Liver (tissue), 9 donors: ENCODE data around the gene PGA5. TPM values are rescaled to one million over a fixed set of nuclear protein-coding genes. Genes with fewer than 3 reads are reported as not detected.

ENCODE experiments used
- DNase-seq: peaks from one replicate; pipeline ENCODE4 v3.0.0-alpha.2; 2017; ENCODE audit warnings: low spot score
- H3K27ac ChIP-seq, 2 donors: one replicate each; pipeline ENCODE4 v1.7.0; 2013; ENCODE audit warnings: inconsistent platforms in 2 of 2, low read length in 2 of 2, control low read depth in 1 of 2, low read depth in 1 of 2, mild to moderate bottlenecking in 1 of 2
- H3K27me3 ChIP-seq, 4 donors: one replicate each; pipeline versions ENCODE4 v1.6.1 to v1.7.0; 2013; ENCODE audit warnings: low read length in 3 of 4, inconsistent platforms in 1 of 4, mild to moderate bottlenecking in 1 of 4, moderate library complexity in 1 of 4; ENCODE audit not compliant: control insufficient read depth in 4 of 4, insufficient read depth in 4 of 4
- H3K36me3 ChIP-seq, 4 donors: one replicate each; pipeline versions ENCODE4 v1.6.1 to v1.7.0; 2013; ENCODE audit warnings: low read length in 3 of 4, mild to moderate bottlenecking in 3 of 4, low read depth in 1 of 4, moderate library complexity in 1 of 4; ENCODE audit not compliant: control insufficient read depth in 4 of 4, insufficient read depth in 3 of 4
- H3K4me1 ChIP-seq, 4 donors: one replicate each; pipeline versions ENCODE4 v1.6.1 to v1.7.0; 2013; ENCODE audit warnings: low read length in 3 of 4, mild to moderate bottlenecking in 3 of 4, moderate library complexity in 1 of 4; ENCODE audit not compliant: control insufficient read depth in 4 of 4, insufficient read depth in 4 of 4
- H3K4me3 ChIP-seq, 3 donors: one replicate each; pipeline versions ENCODE4 v1.6.1 to v1.7.0; 2013; ENCODE audit warnings: low read length in 3 of 3, control low read depth in 1 of 3, low read depth in 1 of 3, mild to moderate bottlenecking in 1 of 3
- H3K9ac ChIP-seq, 2 donors: one replicate each; pipeline ENCODE4 v1.7.0; 2013; ENCODE audit warnings: low read length in 2 of 2, mild to moderate bottlenecking in 2 of 2, moderate library complexity in 2 of 2, control low read depth in 1 of 2, low read depth in 1 of 2
- H3K9me3 ChIP-seq, 4 donors: one replicate each; pipeline versions ENCODE4 v1.6.1 to v1.7.0; 2013; ENCODE audit warnings: low read length in 3 of 4; ENCODE audit not compliant: control insufficient read depth in 4 of 4
- ATF3 ChIP-seq: IDR thresholded peaks from 2 replicates; pipeline ENCODE4 v1.6.1; 2016; ENCODE audit warnings: antibody characterized with exemption
- EGR1 ChIP-seq, 2 donors: IDR thresholded peaks; 2 replicates each; pipeline ENCODE4 v1.6.1; 2016 to 2018; ENCODE audit warnings: antibody characterized with exemption in 2 of 2, low read depth in 2 of 2
- FOXA1 ChIP-seq: IDR thresholded peaks from 2 replicates; pipeline ENCODE4 v1.6.1; 2016; ENCODE audit warnings: antibody characterized with exemption
- GABPA ChIP-seq, 2 donors: IDR thresholded peaks in 1 of 2; conservative IDR thresholded peaks in 1 of 2; 2 replicates each; pipeline ENCODE4 v1.6.1; 2016; ENCODE audit warnings: antibody characterized with exemption in 2 of 2, mild to moderate bottlenecking in 1 of 2, moderate library complexity in 1 of 2
- HNF4A ChIP-seq, 2 donors: conservative IDR thresholded peaks; 2 replicates each; pipeline ENCODE4 v1.6.1; 2016; ENCODE audit warnings: antibody characterized with exemption in 2 of 2, mild to moderate bottlenecking in 2 of 2
- HNF4G ChIP-seq: IDR thresholded peaks from 2 replicates; pipeline ENCODE4 v1.6.1; 2016; ENCODE audit warnings: antibody characterized with exemption
- MAX ChIP-seq: IDR thresholded peaks from 2 replicates; pipeline ENCODE4 v1.6.1; 2016; ENCODE audit warnings: antibody characterized with exemption
- RAD21 ChIP-seq, 2 donors: IDR thresholded peaks; 2 replicates each; pipeline ENCODE4 v1.6.1; 2016; ENCODE audit warnings: antibody characterized with exemption in 2 of 2, mild to moderate bottlenecking in 2 of 2
- REST ChIP-seq: IDR thresholded peaks from 2 replicates; pipeline ENCODE4 v1.6.1; 2016; ENCODE audit warnings: antibody characterized with exemption, mild to moderate bottlenecking
- SP1 ChIP-seq: IDR thresholded peaks from 2 replicates; pipeline ENCODE4 v1.6.1; 2018; ENCODE audit warnings: antibody characterized with exemption, mild to moderate bottlenecking
- YY1 ChIP-seq: IDR thresholded peaks from 2 replicates; pipeline ENCODE4 v1.6.1; 2016; ENCODE audit warnings: antibody characterized with exemption, mild to moderate bottlenecking
- ZBTB33 ChIP-seq: IDR thresholded peaks from 2 replicates; pipeline ENCODE4 v1.6.1; 2016; ENCODE audit warnings: antibody characterized with exemption
- WGBS: extraction: QIAGEN DNeasy Blood & Tissue Kit; methylation state at CpG from one replicate; pipeline ENCODE4 v1.1.7; 2013; 5-methylcytosine and 5-hydroxymethylcytosine counted together
- polyA plus RNA-seq, 2 donors: library from polyadenylated mRNA; stranded (reverse) in 1 of 2; unstranded in 1 of 2; fragments of 200-250 nt in 1 of 2; fragments of >200 nt in 1 of 2; fragmentation: Nextera tagmentation in 1 of 2; extraction: Ambion mirVana in 1 of 2; gene quantifications; one replicate each; pipeline versions ENCODE4 v1.2.1 to v1.2.3, GENCODE V29; 2013 to 2015
- total RNA-seq, 2 donors: library from RNA; depleted of rRNA; stranded (reverse); fragments of >200 nt; gene quantifications; one replicate each; pipeline ENCODE4 v1.2.3, GENCODE V29; 2014
- donor health status: healthy.
- donor health status: healthy.
- donor health status: healthy.
- donor health status: healthy.
- donor health status: healthy.

Gene PGA5
- total and polyA plus RNA-seq, 4 donors, result 0.31 to 1.7 (median 0.40) TPM; not detected in 1

GRCh38 chr11:61275191-61275590 lies 34.2 kb downstream of the PGA5 start:
- no peaks in the 10 kb centered on the region for H3K9me3 ChIP-seq
- H3K27me3 ChIP-seq, result no peaks in the 10 kb centered on the region
- no peaks in the 10 kb centered on the region for H3K36me3 ChIP-seq
- WGBS, result 94% methylated on average over 4 of the region's 4 CpGs
- TF ChIP-seq SP1, result no peak
- no peak for TF ChIP-seq EGR1 (IDR thresholded peaks at IDR 0.05; ENCODE audit: low read depth in 2 of 2)
- TF ChIP-seq ATF3, result no peak
- TF ChIP-seq HNF4G, result no peak
- no peak overlapping the region for H3K9ac ChIP-seq
- no peak overlapping the region for H3K4me3 ChIP-seq
- H3K27ac ChIP-seq, result no peak overlapping the region
- H3K4me1 ChIP-seq, result no peaks in the 10 kb centered on the region
- no peak for DNase-seq

GRCh38 chr11:61277186-61278000 lies 36.4 kb downstream of the PGA5 start:
- Histone ChIP-seq H3K9me3 (no peaks in the 10 kb centered on the region), H3K27ac (no peak overlapping the region), H3K4me1 (peaks cover 0 to 2% (median 0%) of the 10 kb centered on the region in 4 donors), H3K36me3 (no peaks in the 10 kb centered on the region), H3K4me3 (no peak overlapping the region), H3K27me3 (no peaks in the 10 kb centered on the region), H3K9ac (no peak overlapping the region)
- TF ChIP-seq ZBTB33, result no peak
- TF ChIP-seq RAD21 (IDR thresholded peaks at IDR 0.05), result no peak
- no peak for TF ChIP-seq MAX
- no peak for TF ChIP-seq HNF4G
- TF ChIP-seq REST, result no peak
- TF ChIP-seq YY1, result no peak
- TF ChIP-seq ATF3, result no peak
- no peak for TF ChIP-seq SP1
- TF ChIP-seq GABPA (IDR thresholded peaks at IDR 0.05 in 1 of 2, conservative IDR thresholded peaks at IDR 0.05 in 1 of 2), result no peak
- no peak for TF ChIP-seq HNF4A (conservative IDR thresholded peaks at IDR 0.05)
- no peak for TF ChIP-seq EGR1 (IDR thresholded peaks at IDR 0.05; ENCODE audit: low read depth in 2 of 2)
- no peak for TF ChIP-seq FOXA1
- no peak for DNase-seq
- 91% methylated on average over 14 of the region's 14 CpGs for WGBS
